HG03575 (cell line): Measurements from ENCODE around the gene ANKRD11.
"Not testable (repeated sequence)": the region's sequence is repeated elsewhere in the genome, so short reads cannot be mapped to it uniquely, and the experiment has no call there.

Source experiments
- ATAC-seq: cut with Tn5 transposase; IDR thresholded peaks from one replicate; pipeline ENCODE4 v1.9.1; 2021; ENCODE audit not compliant: unreplicated experiment, insufficient number of reproducible peaks, low FRiP score; ENCODE audit errors: extremely low read depth

The ANKRD11 gene

DNA sequence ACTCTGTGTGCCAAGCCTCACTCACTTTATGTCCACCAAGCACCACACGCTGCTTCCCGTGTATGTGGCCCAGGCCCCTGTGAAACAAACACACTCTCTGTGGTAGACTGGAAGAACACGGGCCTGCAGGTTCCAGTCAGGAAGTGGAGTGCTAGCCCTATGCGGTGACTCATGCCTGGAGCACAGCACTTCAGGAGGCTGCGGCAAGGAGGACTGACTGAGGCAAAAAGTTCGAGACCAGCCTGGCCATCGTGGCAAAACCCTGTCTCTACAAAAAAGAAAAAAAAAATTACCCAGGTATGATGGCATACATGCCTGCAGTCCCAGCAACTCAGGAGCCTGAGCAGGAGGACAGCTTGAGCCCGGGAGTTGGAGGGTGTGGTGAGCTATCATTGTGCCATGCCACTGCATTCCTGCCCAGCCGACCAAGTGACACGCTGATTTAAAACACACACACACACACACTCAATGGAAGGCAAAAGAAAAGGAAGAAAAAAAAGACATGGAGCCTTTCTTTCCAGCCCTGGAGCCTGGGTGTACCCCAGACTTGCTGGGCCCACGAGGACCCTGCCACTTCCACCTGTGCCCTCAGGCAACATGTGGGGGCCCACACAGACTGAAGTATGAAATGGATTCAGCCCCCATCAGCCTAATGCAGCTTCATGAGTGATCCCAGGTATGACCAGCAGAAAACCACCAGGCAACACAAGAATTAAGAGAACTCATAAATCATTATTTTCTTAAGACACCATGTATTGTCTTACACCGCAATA, 126.6 kb downstream of the ANKRD11 start:
- no peak for ATAC-seq

DNA sequence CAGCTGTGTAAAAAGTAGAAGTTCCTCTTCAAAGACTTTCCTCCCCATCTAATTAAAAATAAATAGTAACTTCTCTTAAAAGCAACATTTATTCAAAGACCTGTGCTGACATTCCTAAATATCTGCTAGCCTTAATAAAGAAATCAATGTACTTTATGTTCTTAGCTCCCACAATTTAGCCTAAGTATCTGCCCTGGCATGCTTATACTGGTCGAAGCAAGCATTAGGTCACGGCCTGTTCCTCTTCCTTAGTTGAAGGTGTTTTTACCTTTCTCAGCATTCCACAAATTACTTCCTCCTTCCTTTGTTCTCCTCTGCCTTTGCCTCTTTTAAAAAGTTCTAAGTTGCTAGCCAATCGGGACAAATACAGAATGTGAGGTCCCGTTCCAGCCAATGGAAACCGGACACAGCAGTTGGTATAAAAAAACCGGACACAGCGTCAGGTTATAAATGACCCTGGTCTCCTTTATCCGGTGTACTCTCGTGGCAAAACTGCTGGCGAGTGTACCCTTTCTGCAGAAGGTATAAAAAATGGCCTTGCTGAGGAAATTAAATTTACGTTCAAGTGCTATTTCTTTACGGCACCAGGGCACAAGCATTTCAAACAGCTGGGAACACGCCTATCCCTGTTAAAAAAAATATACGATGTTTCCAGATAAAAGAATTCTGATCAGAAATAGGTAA, 127.7 kb downstream of the ANKRD11 start:
- ATAC-seq = not testable (repeated sequence)

DNA sequence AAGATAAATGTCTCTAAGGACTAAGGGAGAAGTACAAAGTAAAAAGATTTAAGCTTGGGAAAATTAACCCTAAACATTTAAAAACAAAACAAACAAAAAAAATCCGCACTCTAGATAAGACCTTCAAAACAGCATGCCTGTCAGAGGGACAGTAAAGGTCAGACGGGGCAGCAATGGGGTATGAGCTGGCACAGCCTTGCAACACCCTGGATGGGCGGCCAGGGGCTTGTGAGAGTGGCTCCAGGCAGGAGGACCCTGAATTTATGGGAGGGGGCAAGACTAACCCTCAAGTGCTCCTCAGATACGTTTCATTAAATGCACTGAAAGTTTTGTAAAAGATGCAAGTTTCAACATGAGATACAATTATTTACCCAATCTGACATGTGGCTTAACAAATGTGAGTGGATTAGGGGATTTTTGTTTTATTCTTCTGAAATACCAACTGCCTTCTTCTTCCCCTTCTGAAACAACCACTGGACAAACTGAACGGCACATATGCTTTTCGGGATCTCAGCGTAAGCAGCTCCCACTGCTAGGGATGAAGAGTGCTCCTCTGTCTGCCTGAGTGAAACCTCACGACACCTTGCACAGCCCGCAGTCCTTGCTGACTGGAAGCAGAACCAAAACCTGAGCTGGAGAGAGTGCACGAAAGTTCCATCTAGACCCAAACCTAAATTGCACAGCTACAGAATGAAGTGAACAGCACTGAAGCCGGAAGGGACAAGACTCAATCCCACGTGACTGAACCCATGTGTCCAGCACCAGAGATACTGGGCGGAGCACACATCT, 128.4 kb downstream of the ANKRD11 start:
- ATAC-seq = peak; percentile 61

DNA sequence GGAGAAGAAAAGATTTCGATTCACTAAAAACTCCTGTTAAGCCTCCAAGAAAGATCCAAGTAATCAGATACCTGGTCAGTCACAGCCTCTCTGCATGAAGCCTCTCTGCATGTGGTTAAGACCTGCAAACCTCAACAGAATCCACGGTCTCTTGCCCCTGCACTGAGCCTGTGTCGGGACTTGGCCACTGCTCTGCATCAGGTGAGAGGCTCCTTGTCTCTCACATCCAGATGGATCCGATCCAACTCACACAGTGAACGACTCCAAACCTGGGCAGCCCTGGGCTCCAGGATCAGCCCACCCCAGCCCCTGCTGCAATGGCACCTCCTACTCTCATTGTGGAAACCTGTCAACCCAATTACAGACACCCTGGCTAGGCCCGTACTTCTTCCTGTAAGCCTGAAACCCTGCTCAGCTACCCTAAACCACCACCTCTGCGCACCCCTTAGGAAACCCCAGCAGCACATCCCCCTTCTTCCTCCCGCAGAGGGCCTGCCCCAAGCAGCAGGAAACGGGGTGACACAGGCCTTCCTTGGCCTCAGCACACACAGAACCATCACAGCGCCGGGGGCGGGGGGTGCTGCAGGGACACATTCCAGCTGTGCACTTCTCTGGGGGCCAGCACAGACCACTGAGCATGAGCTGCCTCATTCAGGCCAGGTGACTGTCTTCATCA, 129.5 kb downstream of the ANKRD11 start:
- ATAC-seq = no peak

DNA sequence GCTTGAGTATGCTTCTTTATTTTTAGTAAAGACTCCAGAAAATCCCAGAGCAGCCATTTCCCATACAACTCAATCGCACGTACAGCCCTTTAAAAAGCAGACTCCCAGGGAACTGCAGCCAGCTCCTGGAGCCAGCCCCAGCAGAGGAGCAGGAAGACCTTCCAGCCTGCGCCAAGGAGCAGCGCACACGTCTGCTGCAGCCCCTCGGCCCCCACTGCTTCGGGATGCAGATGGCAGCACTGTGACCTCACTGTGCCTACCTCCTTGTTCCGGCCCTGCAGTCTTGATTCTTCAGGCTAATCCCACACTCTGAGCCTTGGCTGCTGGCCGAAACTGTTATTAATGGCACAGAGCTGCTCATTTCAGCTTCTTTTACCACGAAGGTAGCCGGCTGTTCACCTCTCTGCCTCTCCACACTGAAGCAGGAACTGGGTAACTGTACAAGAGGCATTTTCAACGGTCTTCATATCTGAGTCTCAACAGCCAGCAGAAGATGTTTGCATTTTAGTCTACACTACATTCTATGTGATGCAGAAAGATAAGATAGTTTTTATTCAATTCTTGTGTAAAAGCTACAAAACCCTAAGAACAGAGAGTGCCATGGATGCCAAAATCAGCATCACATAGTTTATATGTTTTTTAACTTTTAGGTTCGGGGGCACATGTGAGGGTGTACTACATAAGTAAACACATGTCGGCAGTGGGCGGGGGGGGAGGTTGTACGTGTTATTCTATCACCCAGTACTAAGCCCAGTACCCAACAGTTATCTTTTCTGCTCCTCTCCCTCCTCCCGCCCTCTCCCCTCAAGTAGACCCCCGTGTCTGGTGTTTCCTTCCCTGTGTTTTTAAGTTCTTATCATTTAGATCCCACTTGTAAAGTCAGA, 130.9 kb downstream of the ANKRD11 start:
- no peak for ATAC-seq

DNA sequence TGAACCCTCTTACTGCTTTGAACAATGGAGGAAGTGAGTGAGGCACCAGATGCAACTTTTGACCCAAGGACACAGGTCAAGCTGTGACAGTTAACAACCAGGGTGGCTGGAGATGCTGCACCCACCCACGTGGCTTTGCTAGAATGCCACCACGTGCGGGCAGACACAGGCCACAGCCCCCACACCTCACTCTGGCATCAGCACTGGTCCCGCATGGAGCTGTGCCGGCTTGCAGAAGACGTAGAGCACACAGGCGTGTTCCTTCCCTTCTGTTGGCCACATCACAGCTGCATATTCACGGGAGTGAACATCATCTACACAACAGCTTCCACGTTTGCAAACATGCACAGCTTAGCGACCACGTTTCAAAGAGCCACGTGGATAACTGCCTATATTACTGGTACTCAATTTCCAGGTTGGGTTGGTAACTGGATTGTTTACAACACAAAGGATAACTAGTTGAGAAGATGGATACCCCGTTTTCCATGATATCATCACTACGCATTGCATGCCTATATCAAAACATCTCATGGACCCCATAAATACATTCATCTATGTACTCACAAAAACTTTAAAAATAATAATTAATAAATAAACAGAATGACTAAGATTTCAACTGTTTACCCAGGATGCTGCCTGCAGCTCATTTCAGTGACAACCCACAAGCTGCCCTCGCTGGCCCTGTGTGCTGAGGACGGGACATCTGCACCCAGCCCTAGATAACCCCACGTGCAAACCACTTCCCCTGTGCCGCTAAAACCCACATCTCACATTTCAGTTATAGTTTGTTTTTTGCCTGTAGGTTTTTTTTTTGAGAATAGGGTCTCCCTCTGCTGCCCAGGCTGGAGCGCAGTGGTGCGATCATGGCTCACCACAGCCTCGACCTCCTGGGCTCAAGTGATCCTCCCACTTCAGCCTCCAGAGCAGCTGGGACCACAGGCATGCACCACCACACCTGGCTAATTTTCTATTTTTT, 132.0 kb downstream of the ANKRD11 start:
- ATAC-seq = no peak

DNA sequence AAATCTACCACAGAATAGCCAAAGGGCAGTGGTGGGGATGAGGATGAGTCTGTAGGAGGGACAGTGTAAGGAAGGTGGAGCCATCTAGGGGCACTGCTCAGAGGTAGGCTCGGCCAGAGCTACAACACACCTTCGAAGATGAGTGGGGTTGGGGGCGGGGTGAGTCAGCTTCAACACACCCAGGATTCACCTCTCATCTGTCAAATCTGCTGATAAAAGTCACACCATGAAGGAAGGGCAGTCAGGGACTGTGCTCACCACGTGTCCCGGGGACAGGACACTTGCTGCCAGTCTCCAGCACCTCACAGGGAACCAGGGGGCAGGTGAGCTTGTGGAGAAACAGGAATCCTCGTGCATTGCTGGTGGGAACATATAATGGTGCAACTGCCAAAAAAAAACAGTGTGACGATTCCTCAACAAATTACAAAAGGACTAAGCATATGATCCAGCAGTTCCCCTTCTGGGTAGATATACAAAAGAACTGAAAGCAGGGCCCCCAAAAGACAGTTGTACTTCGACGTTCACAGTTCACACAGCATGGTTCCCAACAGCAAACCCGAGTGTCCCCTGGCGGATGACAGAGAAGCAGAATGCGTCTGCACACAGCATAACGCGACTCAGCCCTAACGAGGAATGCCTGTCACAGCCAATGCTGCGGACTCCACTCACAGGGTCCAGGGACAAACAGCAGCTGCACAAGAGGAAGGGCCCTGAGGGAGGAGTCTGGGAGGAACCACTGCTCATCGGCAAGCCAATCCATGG, 133.1 kb downstream of the ANKRD11 start:
- no peak for ATAC-seq

DNA sequence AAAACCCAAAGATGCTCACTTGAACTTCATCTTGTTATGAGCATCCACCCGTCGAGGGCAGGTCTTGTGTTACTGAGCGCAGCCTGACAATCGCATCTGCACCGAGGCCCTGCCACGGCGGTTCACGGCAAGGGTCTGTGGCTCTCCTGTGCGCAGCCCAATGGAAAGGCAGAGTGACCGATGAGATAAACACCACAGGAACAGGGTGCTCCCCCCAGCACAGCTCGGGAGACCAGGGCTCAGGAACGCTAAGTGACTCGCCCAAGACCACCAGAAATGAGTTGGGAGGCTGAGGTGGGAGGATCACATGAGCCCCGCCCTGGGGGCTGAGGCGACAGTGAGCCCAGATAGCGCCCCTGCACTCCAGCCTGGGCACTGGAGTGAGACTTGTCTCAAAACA, 134.7 kb downstream of the ANKRD11 start:
- ATAC-seq = no peak

DNA sequence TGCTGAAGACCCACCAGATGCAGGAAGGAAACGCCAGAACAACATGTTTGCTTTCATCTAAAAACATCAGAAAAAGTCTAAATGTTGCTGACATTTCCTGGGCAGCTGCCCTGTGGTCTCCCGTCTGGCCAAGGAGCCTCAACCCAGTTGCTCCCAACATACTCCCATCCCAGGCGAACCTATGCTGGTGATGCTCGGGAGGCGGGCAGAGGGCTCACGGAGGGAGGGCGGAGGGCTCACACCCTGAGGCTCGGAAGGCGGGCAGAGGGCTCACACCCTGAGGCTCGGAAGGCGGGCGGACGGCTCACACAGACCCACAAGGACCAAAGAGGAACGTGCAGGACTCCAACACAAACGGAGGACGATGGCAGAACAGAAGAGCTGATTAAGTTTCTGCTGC, 135.4 kb downstream of the ANKRD11 start:
- ATAC-seq = no peak

DNA sequence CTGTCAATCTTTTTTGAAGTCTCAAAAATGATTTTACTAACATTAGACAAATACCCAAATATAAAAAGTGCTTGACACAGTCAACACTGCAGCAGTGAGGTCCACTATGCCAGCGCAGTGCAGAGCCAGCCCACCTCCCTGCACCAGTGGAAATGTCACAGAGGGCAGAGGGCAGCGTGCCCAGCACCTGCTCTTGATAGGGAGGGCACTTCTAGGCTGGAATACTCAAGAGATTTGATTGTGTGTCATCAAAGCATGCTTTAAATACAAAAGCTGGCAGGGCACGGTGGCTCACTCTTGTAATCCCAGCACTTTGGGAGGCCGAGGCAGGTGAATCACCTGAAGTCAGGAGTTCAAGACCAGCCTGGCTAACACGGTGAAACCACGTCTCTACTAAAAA, 136.0 kb downstream of the ANKRD11 start:
- ATAC-seq = no peak

DNA sequence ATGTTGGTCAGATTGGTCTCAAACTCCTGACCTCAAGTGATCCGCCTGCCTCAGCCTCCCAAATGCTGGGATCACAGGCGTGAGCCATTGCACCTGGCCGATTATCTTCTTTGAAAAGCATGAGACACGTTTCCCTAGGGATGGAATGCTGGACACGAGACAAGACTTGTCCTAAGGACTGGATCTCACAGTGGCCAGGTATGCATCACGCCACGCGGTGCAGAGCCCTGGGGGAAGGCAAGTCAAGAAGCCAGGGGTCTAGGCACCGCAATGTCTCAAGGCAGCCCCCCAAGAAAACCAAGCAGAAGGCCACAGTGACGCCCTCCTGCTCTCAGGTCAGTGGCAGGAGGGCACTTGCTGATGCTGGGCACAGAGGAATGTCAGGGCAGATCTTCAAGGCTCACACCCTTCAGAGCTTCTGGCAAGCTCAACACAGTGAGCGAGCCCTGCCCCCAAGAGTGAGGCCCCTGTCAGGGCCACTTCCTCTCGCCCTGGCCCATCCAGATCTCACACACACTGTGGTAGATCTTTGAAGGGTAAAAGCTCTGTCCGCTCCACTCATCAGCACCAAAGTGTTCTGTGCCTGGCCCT, 138.2 kb downstream of the ANKRD11 start:
- no peak for ATAC-seq

DNA sequence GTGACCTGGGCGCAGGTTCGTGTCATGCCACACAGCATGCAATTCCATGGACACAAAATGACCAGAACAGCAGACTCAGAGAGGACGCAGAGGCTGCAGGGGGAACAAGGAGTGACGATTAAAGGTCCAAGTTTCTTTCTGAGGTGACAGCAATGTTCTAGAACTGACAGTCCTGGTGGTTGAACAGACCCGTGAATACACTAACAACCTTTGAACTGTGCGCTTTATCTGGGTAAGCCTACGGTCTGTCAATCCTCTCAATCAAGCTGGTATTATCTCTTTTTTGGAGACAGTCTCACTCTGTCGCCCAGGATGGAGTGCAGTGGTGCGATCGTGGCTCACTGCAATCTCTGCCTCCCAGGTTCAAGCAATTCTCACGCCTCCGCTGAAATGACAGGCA, 138.7 kb downstream of the ANKRD11 start:
- no peak for ATAC-seq

DNA sequence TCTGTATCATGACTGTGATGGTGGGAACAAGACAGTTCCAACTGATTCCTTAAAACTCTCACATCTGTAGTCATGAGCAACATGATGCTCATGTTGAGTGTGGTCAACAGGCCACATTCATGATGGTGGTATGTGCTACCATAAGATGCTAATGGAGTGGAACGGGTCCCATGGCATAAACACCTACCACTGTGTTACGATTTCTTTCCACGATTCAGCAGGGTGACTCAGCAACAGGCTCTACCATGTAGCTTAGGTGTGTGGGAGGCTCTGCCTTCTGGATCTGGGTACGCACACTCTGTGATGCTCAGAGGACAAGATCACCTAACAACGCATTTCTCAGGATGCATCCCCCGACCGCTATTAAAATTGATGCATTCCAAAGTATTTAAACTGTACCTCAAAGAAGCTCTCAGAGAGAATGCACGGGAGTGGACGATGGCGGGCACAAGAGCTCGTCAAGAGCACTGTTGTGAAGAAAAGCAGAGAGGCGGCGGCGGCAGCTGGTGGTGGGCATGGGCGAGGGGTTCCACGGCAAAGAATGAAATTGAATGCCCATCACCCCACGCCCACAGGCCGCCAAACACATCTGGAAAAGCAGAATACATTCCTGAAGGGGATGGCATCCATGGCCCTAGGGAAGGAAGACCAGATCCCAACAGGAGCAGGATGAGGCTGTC, 139.5 kb downstream of the ANKRD11 start:
- ATAC-seq = no peak

DNA sequence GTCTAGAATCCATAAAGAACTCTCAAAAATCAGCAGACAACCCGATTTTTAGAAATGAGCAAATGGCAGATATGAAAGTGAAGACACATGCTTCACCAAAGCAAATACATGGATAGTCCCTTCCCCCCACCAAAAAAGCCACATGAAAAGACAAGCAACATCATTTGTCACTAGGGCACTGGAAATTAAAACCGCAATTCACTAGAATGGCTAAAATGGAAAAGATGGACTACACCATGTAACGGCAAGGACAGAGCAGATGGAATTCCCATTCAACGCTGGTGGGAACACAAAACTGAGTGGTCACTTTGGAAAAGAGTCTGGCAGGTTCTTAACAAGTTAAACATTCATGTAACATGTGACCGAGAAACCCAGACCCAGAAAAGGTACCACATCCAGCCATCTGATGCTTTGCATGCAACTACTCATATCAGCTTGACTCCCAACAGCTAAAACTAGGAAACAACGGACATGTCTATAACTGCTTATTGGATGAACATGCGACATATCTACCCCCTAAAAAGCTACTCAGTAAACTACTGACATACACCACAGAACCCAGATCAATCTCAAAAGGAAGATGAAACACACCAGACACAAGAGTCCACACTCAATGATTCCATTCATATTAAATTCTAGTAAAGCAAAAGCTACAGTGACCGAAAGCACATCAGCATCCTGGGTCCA, 140.3 kb downstream of the ANKRD11 start:
- no peak for ATAC-seq

DNA sequence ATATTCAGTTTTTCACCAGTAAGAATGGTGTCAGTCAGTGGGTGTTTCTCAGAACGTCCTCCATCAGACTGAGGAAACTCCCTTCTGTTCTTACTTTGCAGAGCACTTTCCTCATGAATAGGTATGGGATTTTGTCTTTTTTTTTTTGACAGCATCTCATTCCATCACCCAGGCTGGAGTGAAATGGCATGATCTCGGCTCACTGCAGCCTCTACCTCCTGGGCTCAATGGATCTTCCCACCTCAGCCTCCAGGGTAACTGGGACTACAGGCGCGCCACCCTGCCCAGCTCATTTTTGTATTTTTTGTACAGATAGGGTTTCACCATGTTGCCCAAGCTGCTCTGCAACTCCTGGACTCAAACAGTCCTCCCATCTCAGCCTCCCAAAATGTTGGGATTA, 142.6 kb downstream of the ANKRD11 start:
- ATAC-seq = no peak
